BE2C (cell line): ENCODE measurements around the gene SPART.
A peak's percentile ranks its signal among the peaks of the same experiment; 100 is the strongest.
"Not testable (repeated sequence)": the region's sequence is repeated elsewhere in the genome, so short reads cannot be mapped to it uniquely, and the experiment has no call there.

Source experiments
- DNase-seq: peaks from one replicate; pipeline ENCODE4 v3.0.0-alpha.2; 2020
- H3K27me3 ChIP-seq: fragments of 250-450 bp; sonication (Bioruptor Pico); 2 replicates; pipeline ENCODE4 v1.5.1; 2020; ENCODE audit warnings: mild to moderate bottlenecking
- H3K36me3 ChIP-seq: fragments of 250-450 bp; sonication (Bioruptor Pico); 2 replicates; pipeline ENCODE4 v1.5.1; 2020; ENCODE audit warnings: mild to moderate bottlenecking
- H3K4me1 ChIP-seq: fragments of 250-450 bp; sonication (Bioruptor Pico); 2 replicates; pipeline ENCODE4 v1.5.1; 2020
- H3K4me3 ChIP-seq: 2 replicates; pipeline ENCODE4 v1.5.1; 2011; ENCODE audit warnings: low read depth, low read length
- H3K9me3 ChIP-seq: fragments of 250-450 bp; sonication (Bioruptor Pico); 2 replicates; pipeline ENCODE4 v1.5.1; 2020
- CTCF ChIP-seq: IDR thresholded peaks from 2 replicates; pipeline ENCODE4 v1.5.1; 2012; ENCODE audit warnings: mild to moderate bottlenecking, low read depth, low read length

The SPART gene

GRCh38 chr13:36310417-36311108 is 35.6 kb downstream of the SPART start:
- Histone ChIP-seq H3K4me1 (no peaks in the 10 kb centered on the region), H3K9me3 (no peaks in the 10 kb centered on the region), H3K4me3 (no peak overlapping the region), H3K36me3 (peaks cover 7% of the 10 kb centered on the region; the same call in 1 of the 2 replicates), H3K27me3 (no peaks in the 10 kb centered on the region)
- DNase-seq = no peak
- no peak for TF ChIP-seq CTCF

- no peak overlapping the region for H3K4me3 ChIP-seq
- H3K4me1 ChIP-seq = no peaks in the 10 kb centered on the region
- no peak for TF ChIP-seq CTCF
- H3K27me3 ChIP-seq = peaks cover 4% of the 10 kb centered on the region; the same call in 1 of the 2 replicates
- peaks cover 2% of the 10 kb centered on the region; the same call in 1 of the 2 replicates for H3K36me3 ChIP-seq
- H3K9me3 ChIP-seq = no peaks in the 10 kb centered on the region
- DNase-seq = no peak
These were observed 43.9 kb downstream of the SPART start for GRCh38 chr13:36302289-36302688.

GRCh38 chr13:36299469-36299868 is 46.7 kb downstream of the SPART start:
- H3K4me3 ChIP-seq = not testable (repeated sequence)

GRCh38 chr13:36298535-36299068 is 47.6 kb downstream of the SPART start:
- TF ChIP-seq CTCF = no peak
- no peak for DNase-seq
- Histone ChIP-seq H3K27me3 (peaks cover 4% of the 10 kb centered on the region; the same call in 1 of the 2 replicates), H3K4me3 (peak overlapping the region; percentile 72; the same call in 1 of the 2 replicates), H3K9me3 (no peaks in the 10 kb centered on the region), H3K4me1 (no peaks in the 10 kb centered on the region), H3K36me3 (no peaks in the 10 kb centered on the region)

More at GRCh38 chr13:36299469-36299868, 46.7 kb downstream of the SPART start:
- not testable (repeated sequence) for H3K4me1 ChIP-seq, H3K36me3 ChIP-seq, H3K27me3 ChIP-seq, H3K9me3 ChIP-seq, DNase-seq

- no peak for TF ChIP-seq CTCF
- Histone ChIP-seq H3K4me1 (no peaks in the 10 kb centered on the region), H3K27me3 (peaks cover 4% of the 10 kb centered on the region; the same call in 1 of the 2 replicates), H3K9me3 (no peaks in the 10 kb centered on the region; the same call in 1 of the 2 replicates), H3K4me3 (peak within 1 kb of the TSS; percentile 72), H3K36me3 (no peaks in the 10 kb centered on the region)
- DNase-seq = peak; percentile 80
These were observed 48.5 kb downstream of the SPART start, which contains the start of gene CCDC169 for GRCh38 chr13:36297366-36298338. Gene CCDC169 (minus strand): TSS chr13:36297814. CDS start chr13:36297719, 95 bp downstream.

- Histone ChIP-seq H3K36me3 (no peaks in the 10 kb centered on the region), H3K9me3 (no peaks in the 10 kb centered on the region; the same call in 1 of the 2 replicates), H3K4me1 (no peaks in the 10 kb centered on the region), H3K27me3 (peaks cover 4% of the 10 kb centered on the region; the same call in 1 of the 2 replicates), H3K4me3 (no peak overlapping the region)
- no peak for TF ChIP-seq CTCF
- DNase-seq = no peak
These were observed 52.1 kb downstream of the SPART start for GRCh38 chr13:36294096-36294495.
